Vagina (tissue), 2 donors: ENCODE data around the gene NRG3.

Source experiments
- POLR2A ChIP-seq, 2 donors: fragments of 450-650 bp; IDR thresholded peaks; one replicate each; pipeline ENCODE4 v1.6.1; 2017; ENCODE audit warnings: antibody characterized with exemption in 2 of 2, mild to moderate bottlenecking in 2 of 2, moderate library complexity in 2 of 2
- TF ChIP-seq, protein P1 (sequence below), 3 experiments: fragments of 450-650 bp in 2 of 3; fragments of 200-600 bp in 1 of 3; sonication (generic) in 1 of 3; IDR thresholded peaks; one replicate each; pipeline ENCODE4 v1.5.1; 2017 to 2019; ENCODE audit warnings: antibody characterized with exemption in 3 of 3, mild to moderate bottlenecking in 2 of 3, moderate library complexity in 2 of 3

DNA sequence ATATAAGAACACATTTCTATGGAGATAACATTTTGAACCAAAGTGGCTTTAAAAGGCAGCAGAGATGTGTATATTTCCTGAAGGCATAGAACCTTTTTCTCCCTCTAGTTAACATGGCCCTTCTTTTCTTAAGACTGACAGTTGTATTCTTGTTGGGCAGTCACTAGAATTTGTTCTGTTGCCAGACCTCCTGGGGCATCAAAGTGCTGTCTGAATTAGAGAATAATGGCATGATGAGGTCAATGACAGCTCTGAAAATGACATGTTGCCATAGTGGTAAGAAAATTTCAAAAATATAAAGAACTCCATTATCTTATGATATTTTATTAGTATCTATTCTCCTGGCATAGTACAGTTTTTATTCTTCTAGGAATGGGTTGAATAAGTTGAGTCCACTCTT lies 446.7 kb downstream of the NRG3 start:
- TF ChIP-seq, protein P1, sequence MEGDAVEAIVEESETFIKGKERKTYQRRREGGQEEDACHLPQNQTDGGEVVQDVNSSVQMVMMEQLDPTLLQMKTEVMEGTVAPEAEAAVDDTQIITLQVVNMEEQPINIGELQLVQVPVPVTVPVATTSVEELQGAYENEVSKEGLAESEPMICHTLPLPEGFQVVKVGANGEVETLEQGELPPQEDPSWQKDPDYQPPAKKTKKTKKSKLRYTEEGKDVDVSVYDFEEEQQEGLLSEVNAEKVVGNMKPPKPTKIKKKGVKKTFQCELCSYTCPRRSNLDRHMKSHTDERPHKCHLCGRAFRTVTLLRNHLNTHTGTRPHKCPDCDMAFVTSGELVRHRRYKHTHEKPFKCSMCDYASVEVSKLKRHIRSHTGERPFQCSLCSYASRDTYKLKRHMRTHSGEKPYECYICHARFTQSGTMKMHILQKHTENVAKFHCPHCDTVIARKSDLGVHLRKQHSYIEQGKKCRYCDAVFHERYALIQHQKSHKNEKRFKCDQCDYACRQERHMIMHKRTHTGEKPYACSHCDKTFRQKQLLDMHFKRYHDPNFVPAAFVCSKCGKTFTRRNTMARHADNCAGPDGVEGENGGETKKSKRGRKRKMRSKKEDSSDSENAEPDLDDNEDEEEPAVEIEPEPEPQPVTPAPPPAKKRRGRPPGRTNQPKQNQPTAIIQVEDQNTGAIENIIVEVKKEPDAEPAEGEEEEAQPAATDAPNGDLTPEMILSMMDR (IDR thresholded peaks at IDR 0.05): no peak
- no peak for TF ChIP-seq POLR2A (IDR thresholded peaks at IDR 0.05)
